ENCODE measurements around the gene IGSF1. TPM values are rescaled to one million over a fixed set of nuclear protein-coding genes. Genes with fewer than 3 reads are reported as not detected.

The IGSF1 gene
- total RNA-seq, 4 donors from 2014 or later: 10.8 to 24.1 (median 14.4) TPM

GRCh38 chrX:131277543-131278136 is 11.5 kb downstream of the IGSF1 start:
- no peak for DNase-seq (ENCODE audit: low spot score in 2 of 2)
- Histone ChIP-seq H3K9me3 (no peaks in the 10 kb centered on the region), H3K27me3 (peaks cover 0 to 21% of the 10 kb centered on the region in 2 donors), H3K27ac (no peak overlapping the region), H3K4me3 (no peak overlapping the region), H3K4me1 (no peaks in the 10 kb centered on the region), H3K36me3 (no peaks in the 10 kb centered on the region)
- TF ChIP-seq, protein P1, sequence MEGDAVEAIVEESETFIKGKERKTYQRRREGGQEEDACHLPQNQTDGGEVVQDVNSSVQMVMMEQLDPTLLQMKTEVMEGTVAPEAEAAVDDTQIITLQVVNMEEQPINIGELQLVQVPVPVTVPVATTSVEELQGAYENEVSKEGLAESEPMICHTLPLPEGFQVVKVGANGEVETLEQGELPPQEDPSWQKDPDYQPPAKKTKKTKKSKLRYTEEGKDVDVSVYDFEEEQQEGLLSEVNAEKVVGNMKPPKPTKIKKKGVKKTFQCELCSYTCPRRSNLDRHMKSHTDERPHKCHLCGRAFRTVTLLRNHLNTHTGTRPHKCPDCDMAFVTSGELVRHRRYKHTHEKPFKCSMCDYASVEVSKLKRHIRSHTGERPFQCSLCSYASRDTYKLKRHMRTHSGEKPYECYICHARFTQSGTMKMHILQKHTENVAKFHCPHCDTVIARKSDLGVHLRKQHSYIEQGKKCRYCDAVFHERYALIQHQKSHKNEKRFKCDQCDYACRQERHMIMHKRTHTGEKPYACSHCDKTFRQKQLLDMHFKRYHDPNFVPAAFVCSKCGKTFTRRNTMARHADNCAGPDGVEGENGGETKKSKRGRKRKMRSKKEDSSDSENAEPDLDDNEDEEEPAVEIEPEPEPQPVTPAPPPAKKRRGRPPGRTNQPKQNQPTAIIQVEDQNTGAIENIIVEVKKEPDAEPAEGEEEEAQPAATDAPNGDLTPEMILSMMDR (IDR thresholded peaks at IDR 0.05): no peak
- TF ChIP-seq POLR2A (IDR thresholded peaks at IDR 0.05) (no peak), EP300 (IDR thresholded peaks at IDR 0.05) (no peak)
- WGBS, 2 donors: 26 to 42% methylated on average over 11 of the region's 11 CpGs

DNA sequence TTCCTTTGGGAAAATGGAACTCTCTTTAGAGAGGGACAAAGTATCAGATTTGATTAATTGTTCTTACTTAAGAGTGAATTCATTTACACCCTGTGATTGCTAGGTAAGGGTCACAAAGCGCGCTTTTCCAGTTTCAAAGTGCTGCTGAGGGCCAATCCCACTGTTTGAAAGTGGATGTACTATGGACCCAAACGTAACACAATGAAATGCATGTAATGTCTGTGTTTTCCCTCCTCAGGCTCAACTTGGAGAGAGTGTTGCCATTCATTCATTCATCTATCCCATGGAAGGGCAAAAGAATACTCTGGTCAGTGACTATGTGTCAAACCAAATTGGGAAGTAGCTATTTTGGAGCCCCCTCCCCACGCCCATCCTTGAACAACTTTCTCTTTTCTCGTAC is 16.1 kb downstream of the IGSF1 start:
- 78 to 96% methylated on average over 5 of the region's 5 CpGs for WGBS, 2 donors
- Histone ChIP-seq H3K27me3 (peaks cover 0 to 11% of the 10 kb centered on the region in 2 donors), H3K4me1 (no peaks in the 10 kb centered on the region), H3K36me3 (no peaks in the 10 kb centered on the region), H3K27ac (no peak overlapping the region), H3K9me3 (no peaks in the 10 kb centered on the region), H3K4me3 (no peak overlapping the region)
- TF ChIP-seq EP300 (IDR thresholded peaks at IDR 0.05): no peak
- TF ChIP-seq POLR2A (IDR thresholded peaks at IDR 0.05): no peak
- TF ChIP-seq, protein P1 (IDR thresholded peaks at IDR 0.05): no peak
- no peak for DNase-seq (ENCODE audit: low spot score in 2 of 2)

GRCh38 chrX:131271826-131272225 is 17.3 kb downstream of the IGSF1 start:
- WGBS, 2 donors: 49 to 52% methylated on average over 3 of the region's 3 CpGs
- no peak overlapping the region for H3K4me3 ChIP-seq
- no peaks in the 10 kb centered on the region for H3K9me3 ChIP-seq
- H3K36me3 ChIP-seq: no peaks in the 10 kb centered on the region
- no peak overlapping the region for H3K27ac ChIP-seq
- peaks cover 0 to 4% of the 10 kb centered on the region in 2 donors for H3K27me3 ChIP-seq
- no peak for DNase-seq (ENCODE audit: low spot score in 2 of 2)
- no peaks in the 10 kb centered on the region for H3K4me1 ChIP-seq
- TF ChIP-seq POLR2A (IDR thresholded peaks at IDR 0.05): no peak
- TF ChIP-seq, protein P1 (IDR thresholded peaks at IDR 0.05): no peak
- no peak for TF ChIP-seq EP300 (IDR thresholded peaks at IDR 0.05)

DNA sequence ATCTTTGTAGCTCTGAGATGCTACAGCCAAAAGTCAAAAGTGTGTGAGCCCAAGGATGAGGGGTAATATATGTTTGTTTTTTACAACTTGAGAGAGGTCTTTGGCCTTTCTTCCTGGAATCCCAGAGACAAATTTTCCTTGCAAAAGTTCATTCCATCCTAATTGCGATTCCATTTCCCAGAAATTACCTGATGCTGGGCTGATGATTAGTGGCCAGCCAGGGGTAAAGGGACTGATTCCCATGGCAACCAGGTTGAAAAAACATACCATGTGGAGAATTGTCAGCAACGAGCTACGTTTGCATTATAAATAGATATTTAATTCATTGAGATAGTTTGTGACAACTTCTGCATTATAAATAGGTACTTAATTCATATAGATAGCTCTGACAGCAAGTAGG is 17.8 kb downstream of the IGSF1 start:
- Histone ChIP-seq H3K4me3 (no peak overlapping the region), H3K36me3 (no peaks in the 10 kb centered on the region), H3K27ac (no peak overlapping the region), H3K9me3 (no peaks in the 10 kb centered on the region), H3K27me3 (peaks cover 0 to 4% of the 10 kb centered on the region in 2 donors), H3K4me1 (no peaks in the 10 kb centered on the region)
- 19 to 34% methylated on average over 3 of the region's 3 CpGs for WGBS, 2 donors
- no peak for DNase-seq (ENCODE audit: low spot score in 2 of 2)
- TF ChIP-seq POLR2A (IDR thresholded peaks at IDR 0.05) (no peak), EP300 (IDR thresholded peaks at IDR 0.05) (no peak)
- TF ChIP-seq, protein P1 (IDR thresholded peaks at IDR 0.05): no peak

- H3K9me3 ChIP-seq: no peaks in the 10 kb centered on the region
- peaks cover 0 to 4% of the 10 kb centered on the region in 2 donors for H3K27me3 ChIP-seq
- no peaks in the 10 kb centered on the region for H3K4me1 ChIP-seq
- no peak overlapping the region for H3K4me3 ChIP-seq
- 0 to 25% methylated on average over 1 of the region's 1 CpG for WGBS, 2 donors
- H3K27ac ChIP-seq: no peak overlapping the region
- no peaks in the 10 kb centered on the region for H3K36me3 ChIP-seq
- TF ChIP-seq EP300 (IDR thresholded peaks at IDR 0.05): no peak
- no peak for DNase-seq (ENCODE audit: low spot score in 2 of 2)
Observed at GRCh38 chrX:131270080-131270479, 19.0 kb downstream of the IGSF1 start.
